Prostate gland (tissue), 2 donors: ENCODE results near the gene BCL6.
A peak's percentile ranks its signal among the peaks of the same experiment; 100 is the strongest.

Experiments
- CTCF ChIP-seq, 4 experiments: fragments of 200-600 bp in 2 of 4; fragments of 450-650 bp in 2 of 4; sonication (generic) in 2 of 4; IDR thresholded peaks; 1 replicate in 3 of 4; 2 replicates in 1 of 4; pipeline ENCODE4 v1.5.1; 2016 to 2019; ENCODE audit warnings: antibody characterized with exemption in 4 of 4, mild to moderate bottlenecking in 2 of 4, moderate library complexity in 2 of 4
- POLR2A ChIP-seq: fragments of 450-650 bp; IDR thresholded peaks from one replicate; pipeline ENCODE4 v1.6.1; 2016; ENCODE audit warnings: antibody characterized with exemption, mild to moderate bottlenecking
- POLR2AphosphoS5 ChIP-seq: sonication (generic); formaldehyde crosslinking; IDR thresholded peaks from one replicate; pipeline ENCODE4 v1.6.1; 2017; ENCODE audit warnings: antibody characterized with exemption

GRCh38 chr3:187738331-187739093 lies 6.8 kb downstream of the BCL6 start:
- peak; percentile 63 for TF ChIP-seq POLR2AphosphoS5
- peak; percentile 48 to 85 (median 66) for TF ChIP-seq CTCF (IDR thresholded peaks at IDR 0.05)
- no peak for TF ChIP-seq POLR2A
